Left forelimb (tissue), 1 donor: ENCODE measurements around the gene RNF175.

Experiments used
- DNase-seq: peaks from one replicate; pipeline ENCODE4 v3.0.0-alpha.2; 2018; ENCODE audit warnings: low spot score

Gene RNF175

GRCh38 chr4:153785910-153786721, 26.3 kb upstream of the RNF175 start:
- no peak for DNase-seq

- DNase-seq = no peak
Measured at GRCh38 chr4:153784166-153784699, 24.4 kb upstream of the RNF175 start.

GRCh38 chr4:153782581-153782980, 22.8 kb upstream of the RNF175 start:
- DNase-seq = no peak

- no peak for DNase-seq
Measured at GRCh38 chr4:153781717-153782416, 22.0 kb upstream of the RNF175 start.

GRCh38 chr4:153781280-153781679, 21.5 kb upstream of the RNF175 start:
- DNase-seq = no peak

- no peak for DNase-seq
Measured at GRCh38 chr4:153780876-153781275, 21.1 kb upstream of the RNF175 start.

- no peak for DNase-seq
Measured at GRCh38 chr4:153780221-153780620, 20.4 kb upstream of the RNF175 start.

- DNase-seq = no peak
Measured at GRCh38 chr4:153778383-153778782, 18.6 kb upstream of the RNF175 start.

- no peak for DNase-seq
Measured at GRCh38 chr4:153777421-153777820, 17.6 kb upstream of the RNF175 start.

GRCh38 chr4:153776601-153777000, 16.8 kb upstream of the RNF175 start:
- DNase-seq = no peak

GRCh38 chr4:153773236-153773690, 13.4 kb upstream of the RNF175 start:
- no peak for DNase-seq

GRCh38 chr4:153771046-153771445, 11.2 kb upstream of the RNF175 start:
- DNase-seq = no peak

GRCh38 chr4:153766758-153767157, 6.9 kb upstream of the RNF175 start:
- DNase-seq = no peak

- DNase-seq = no peak
Measured at GRCh38 chr4:153765894-153766293, 6.1 kb upstream of the RNF175 start.

GRCh38 chr4:153764601-153765368, 5.0 kb upstream of the RNF175 start:
- DNase-seq = no peak

GRCh38 chr4:153763404-153763803, 3.6 kb upstream of the RNF175 start:
- DNase-seq = no peak

- DNase-seq = no peak
Measured at GRCh38 chr4:153758688-153759406, 977 bp downstream of the RNF175 start.

- no peak for DNase-seq
Measured at GRCh38 chr4:153758136-153758535, 1.7 kb downstream of the RNF175 start.

GRCh38 chr4:153757407-153757806, 2.4 kb downstream of the RNF175 start:
- DNase-seq = no peak

- no peak for DNase-seq
Measured at GRCh38 chr4:153755186-153755585, 4.6 kb downstream of the RNF175 start.

- no peak for DNase-seq
Measured at GRCh38 chr4:153750197-153750817, 9.5 kb downstream of the RNF175 start.
